GM12872 (cell line): ENCODE data around the gene DDN.

Source experiments
- CTCF ChIP-seq: IDR thresholded peaks from 3 replicates; pipeline ENCODE4 v1.5.1; 2011; ENCODE audit warnings: low read depth, mild to moderate bottlenecking, low read length, moderate library complexity; ENCODE audit not compliant: insufficient read depth

The DDN gene

DNA sequence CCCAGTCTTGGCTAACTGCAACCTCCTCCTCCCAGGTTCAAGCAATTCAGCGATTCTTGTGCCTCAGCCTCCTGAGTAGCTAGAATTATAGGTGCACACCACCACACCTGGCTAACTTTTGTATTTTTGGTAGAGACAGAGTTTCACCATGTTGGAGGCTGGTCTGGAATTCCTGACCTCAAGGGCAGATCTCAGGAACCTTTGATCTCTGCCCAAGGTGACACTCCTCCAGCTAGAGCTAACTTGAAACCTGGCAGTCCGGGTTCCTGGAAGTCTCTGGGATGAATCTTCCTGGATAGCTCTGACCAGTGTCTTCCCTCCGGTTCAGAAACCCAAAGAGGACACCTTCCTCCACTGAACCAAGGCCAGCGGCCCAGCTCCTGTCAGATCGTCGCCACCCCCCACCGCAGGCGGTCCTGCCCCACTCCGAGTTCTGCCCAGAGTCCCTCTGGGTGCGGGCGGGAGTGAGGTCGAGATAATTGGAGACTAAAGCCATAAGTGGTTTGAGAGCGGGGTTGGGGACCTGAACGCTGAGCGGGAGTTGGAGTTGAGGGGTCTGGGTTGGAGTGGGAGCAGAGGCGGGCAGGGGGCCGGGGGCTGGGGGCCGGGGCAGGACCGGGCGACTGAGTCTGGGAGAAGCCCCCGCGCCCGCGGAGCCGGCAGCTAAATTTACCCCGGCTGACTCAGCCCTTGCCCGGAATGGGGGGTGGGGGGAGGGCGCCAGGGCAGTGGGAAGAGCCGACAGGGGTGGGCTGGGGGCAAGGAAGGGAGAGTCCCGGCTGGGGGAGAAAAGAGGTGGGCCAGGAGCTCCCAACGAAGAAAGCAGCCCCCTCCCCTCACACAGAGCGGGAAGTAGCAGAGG, 4.7 kb downstream of the DDN start:
- no peak for TF ChIP-seq CTCF

DNA sequence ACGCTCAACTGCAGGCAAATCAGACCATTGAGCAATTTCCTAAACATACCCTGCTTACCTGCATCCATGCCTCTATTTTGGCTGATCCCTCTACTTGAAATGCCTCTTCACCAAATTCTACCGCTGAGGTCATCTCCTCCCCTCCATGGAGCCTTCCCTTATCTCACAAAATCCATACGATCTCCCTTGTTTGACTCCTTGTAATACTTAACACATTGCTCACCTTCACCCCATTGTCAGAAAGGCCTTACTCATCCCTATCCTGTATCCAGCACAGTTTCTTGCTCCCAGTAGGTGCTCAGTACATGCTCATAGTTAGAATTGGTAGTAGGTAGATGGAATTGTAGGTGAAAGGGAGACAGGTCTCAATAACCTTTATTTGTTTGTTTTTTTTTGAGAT, 5.4 kb downstream of the DDN start:
- no peak for TF ChIP-seq CTCF

DNA sequence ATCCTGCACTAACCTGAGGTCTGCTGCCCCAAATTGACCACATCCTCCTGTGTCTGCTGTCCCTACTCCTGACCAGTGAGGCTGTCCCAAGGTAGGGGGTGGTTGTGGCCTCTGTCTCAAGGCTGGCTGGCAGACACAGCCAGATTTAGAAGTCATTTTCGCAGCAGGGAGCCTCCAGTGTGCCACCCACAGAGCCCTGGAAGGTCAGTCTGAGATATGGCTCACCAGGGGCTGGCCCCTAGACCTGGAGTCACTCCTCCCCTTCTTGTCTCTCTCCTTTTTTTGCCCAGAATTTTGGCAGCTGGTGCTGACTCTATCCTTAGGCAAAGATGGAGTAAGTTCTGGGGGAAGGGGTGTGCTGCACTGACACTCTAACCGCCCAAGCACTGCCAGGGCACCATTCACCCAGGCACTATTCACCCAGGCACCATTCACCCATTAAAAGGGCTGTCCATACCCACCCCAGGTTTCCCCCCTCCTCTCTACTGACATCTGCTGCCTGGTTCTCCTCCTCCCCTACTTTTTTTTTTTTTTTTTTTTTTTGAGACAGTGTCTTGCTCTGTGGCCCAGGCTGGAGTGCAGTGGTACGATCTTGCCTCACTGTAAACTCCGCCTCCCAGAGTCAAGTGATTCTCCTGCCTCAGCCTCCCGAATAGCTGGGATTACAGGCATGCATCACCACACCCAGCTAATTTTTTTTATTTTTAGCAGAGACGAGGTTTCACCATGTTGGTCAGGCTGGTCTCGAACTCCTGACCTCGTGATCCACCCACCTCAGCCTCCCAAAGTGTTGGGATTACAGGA, 7.7 kb downstream of the DDN start:
- TF ChIP-seq CTCF: no peak

DNA sequence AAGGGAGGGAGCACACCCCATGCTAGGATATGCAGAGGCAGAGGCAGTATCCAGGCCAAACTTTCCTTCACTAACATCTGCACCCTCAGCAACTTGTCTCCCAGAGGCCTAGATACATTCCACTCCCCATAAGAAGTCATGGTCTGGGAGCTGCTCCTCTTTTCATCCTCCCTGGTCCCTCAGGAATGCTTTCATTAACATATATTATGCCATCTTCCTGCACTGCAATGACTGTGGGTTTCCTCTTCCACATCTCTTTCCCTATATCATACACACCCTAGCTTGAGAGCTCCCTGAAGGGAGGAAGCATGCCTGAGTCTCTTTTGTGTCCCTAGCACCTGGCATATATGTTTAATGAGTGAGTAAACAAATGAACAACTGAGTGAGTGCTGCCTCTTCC, 8.6 kb downstream of the DDN start:
- TF ChIP-seq CTCF: no peak

- TF ChIP-seq CTCF: peak; percentile 96
Measured at GRCh38 chr12:48988030-48988649, 11.0 kb downstream of the DDN start.

GRCh38 chr12:48986720-48987291, 12.4 kb downstream of the DDN start:
- no peak for TF ChIP-seq CTCF

- TF ChIP-seq CTCF: no peak
Measured at GRCh38 chr12:48985901-48986300, 13.3 kb downstream of the DDN start.
